T-helper 1 cell (primary cell): ENCODE results near the gene AP2A2.

Experiments
- DNase-seq, 5 donors: peaks; one replicate each; pipeline ENCODE4 v3.0.0-alpha.2; 2012 to 2020

AP2A2 gene

DNA sequence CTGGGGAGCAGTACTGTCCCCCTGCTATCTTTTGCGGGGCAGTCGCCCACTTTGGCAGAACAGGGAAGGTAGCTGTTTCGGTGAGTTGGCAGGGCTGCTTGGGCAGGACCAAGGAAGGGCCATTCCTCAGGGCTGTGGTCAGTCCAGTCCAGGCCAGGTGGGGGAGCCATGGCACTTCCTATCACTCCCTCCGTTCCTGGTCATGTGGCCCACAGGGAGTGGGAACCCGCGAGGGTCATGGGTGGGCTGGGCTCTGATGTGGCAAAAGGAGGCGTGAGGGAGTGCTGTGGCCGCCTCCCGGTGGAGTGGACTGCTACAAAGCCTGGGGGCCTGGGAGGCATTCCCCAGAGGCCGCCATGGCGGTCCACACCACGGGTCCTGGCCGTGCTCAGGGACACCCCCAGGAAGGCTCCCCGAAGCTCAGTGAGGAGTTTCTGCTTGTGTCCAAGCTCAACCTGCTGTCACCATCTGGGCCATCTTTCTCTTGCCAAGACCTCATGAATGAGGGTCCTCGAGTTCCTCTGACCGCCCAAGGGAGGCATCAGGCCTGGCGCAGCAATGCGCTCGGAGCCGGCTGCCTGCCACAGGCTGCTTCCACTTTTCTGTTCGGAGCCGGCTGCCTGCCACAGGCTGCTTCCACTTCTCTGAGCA is 27.0 kb upstream of the AP2A2 start:
- no peak for DNase-seq

DNA sequence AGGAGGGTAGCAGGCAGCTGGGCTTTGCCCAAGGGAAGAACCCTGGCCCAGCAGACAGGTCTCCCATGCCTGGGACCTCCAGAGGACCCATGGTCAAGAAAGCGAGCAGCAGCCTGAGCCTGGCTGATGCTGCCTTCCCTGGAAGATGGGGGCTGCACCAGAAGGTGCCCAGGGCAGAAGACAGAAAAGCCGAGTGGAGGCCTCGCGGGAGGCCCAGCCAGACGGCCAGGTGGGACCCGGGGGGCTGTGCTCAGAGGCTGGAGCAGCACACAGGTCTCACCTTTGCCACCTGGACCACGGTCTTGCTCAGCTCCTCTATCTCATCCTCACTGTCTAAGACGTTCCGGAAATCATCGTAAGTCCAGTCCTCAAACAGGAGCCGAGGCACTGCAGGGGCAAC is 25.9 kb upstream of the AP2A2 start:
- DNase-seq, result no peak

DNA sequence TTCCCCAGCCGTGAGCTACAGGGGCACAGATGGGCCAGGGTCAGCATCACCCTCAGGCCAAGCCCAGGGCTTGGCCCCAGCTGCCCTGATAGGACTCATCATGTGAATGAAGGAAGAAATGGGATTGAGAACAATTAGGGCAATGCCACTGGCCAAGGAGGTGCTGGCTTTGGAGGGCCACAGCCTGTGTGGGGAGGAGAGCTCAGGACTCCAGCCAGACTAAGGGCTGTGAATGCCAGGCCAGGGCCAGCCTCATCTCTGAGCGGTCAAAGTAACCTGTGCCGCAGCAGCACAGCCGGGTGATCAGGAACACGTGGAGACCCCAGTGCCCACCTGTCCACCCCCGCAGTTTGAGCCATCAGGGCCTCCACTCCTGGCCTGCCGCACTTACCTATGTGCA is 25.1 kb upstream of the AP2A2 start:
- DNase-seq, result no peak

DNA sequence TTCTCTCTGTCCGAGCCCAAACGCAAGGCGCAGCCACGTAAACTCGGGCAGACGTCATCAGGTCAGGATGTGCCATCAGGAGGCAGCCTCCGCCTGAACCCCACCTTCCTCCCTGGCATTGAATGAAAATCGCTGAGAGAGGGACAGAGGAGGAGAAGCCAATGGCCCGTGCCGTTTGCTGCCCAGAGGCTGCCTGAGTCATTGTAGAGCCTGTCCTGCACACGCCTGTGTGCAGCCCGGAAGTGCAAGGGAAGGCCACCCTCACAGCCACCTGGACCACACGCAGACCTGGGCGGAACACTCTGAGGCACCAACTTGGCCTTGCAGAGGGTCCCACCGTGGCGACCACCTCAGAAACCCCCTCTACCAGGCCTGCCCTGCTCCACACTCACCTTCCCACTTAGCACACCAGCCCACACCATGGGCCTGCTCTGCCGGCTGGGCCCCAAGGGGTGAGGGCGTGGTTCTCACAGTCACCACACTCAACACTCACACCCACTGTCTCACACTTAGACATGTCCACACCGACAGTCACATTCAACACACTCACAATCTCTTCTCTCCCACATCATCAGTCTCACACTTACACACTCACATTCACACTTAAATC is 24.1 kb upstream of the AP2A2 start:
- DNase-seq, result no peak

DNA sequence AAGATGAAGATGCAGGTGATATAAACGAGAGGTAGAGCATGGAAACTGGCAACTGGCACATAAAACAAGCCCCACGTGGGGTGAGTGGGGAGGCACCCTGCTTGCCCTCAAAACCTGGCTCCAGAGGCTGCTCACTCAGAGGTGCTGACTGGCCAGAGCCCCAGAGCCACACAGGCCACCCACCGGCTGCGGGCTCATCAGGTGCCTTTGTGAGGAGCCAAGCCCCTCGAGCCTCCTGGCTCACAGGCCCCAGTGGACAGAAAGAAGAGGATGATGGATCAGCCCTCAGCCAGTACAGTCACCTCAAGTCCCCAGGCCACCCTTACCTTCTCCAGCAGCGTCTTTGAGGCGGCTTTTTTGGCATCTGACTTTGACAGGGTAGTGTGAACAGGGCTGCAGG is 21.3 kb upstream of the AP2A2 start:
- no peak for DNase-seq

DNA sequence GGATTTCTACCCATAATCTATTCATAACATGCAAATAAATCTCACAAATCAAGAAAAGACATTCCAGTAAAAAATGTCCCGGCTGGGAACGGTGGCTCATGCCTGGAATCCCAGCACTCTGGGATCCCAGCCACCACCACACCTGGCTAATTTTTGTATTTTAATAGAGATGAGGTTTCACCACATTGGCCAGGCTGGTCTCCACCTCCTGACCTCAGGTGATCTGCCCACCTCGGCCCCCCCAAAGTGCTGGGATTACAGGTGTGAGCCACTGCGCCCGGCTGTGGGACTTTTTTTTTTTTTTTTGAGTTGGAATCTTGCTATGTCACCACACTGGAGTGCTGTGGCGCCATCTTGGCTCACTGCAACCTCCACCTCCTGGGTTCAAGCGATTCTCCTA is 19.7 kb upstream of the AP2A2 start:
- DNase-seq, result no peak

DNA sequence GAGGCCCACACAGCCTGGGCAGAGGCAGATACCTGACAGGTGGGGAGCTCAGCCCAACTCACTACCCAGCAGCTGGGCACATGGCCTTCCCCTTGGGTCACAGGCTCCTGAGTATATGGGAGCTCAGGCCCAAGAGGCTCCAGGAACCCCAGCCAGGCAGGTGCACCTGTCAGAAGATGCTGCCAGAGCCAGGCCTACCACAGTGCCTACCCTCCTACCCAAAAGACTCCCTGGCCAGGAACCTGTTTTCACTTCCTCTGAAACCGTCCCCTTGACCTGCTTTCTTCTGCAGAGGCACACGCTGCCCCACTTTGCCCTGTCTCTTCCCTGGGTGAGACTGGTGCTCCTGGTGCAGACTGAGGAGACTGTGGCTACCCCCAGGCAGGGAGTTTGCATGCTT is 18.0 kb upstream of the AP2A2 start:
- no peak for DNase-seq

DNA sequence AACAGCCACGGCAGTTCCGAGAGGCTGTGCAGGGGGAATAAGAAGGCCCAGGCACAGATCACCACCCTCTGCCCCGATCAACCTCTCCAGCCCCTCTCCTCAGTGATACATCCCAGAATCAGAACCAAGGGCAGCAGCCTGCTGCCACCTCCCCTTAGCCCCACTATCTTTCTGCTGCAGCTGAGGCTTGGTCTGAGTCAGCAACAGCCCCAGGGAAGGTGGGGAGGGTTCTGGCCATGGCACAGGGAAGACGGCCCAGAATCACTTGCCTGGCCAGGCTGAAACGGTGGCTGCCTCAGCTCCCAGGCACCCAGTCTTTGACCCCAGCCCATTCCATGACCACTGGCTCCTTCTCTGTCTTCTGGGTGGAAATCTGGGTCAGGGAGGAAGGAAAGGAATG is 17.4 kb upstream of the AP2A2 start:
- no peak for DNase-seq

DNA sequence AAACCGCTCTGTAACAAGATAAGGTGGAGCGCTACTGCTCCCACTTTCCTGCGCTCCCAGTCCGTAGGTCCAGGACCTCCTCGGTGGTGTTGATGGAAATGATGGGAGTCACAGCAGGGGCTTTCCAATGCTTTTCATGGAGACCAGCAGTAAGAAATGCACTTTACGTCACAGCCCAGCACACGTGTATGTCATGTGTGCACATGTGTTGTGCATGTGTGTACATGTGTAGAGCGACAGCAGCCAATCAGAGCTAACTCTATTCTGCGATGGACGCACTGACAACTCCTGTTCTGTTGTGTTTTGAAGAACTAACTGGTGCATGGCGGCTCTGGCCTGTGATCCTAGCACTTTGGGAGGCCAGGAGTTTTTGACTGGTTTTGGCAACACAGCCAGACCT is 16.3 kb upstream of the AP2A2 start:
- no peak for DNase-seq

DNA sequence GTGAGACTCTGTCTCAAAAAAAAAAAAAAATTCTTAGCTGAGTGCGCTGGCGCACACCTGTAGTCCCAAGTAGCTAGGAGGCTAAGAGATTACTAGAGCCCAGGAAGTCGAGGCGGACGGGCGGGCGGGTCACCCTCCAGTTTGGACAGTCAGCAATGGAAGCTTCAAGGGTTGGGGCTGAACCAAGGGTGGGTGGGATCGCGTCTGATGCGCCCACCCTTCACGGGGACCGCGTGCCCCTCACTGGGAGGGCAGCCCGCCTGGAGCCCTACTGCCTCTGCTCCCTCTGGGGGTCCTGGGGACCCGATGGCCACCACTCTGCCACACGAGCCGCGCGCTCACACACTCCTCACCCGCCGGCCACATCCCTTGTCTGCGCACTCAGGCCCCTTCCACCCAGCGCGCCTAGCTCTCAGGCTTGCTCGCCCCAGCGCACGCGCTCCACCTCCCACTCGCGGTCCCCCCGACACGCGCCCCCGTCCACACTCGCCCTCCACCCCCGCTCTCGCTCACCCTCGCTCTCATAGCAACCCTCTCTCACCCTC is 15.6 kb upstream of the AP2A2 start:
- peak in 1 of 5 donors; percentile 19 for DNase-seq

DNA sequence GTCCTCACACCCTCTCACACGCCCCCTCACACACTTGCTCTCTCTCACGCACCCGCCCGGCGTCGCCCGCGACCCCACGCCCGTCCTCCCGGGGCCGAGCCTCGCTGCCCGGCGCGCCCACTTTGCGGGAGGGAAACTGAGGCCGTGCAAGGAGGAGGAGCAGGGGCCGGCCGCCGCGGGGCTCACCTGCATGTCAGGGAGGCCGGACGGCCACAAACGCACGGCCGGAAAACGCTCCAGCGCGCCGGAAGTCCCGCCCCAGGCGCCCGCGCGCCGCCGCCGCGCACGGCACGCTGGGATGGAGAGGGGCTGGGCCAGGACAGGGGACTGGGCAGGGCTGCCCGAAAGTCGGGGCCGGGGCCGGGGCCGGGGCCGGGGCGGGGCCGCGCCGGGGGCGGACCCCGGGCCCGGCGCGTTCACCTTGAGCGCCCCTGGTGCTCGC is 15.1 kb upstream of the AP2A2 start, which contains the start of gene CHID1:
TSS of gene CHID1 (minus strand) at position 222 of the 442 bp plus-strand sequence. CDS start 5,994 bp downstream, outside the sequence.
- peak; percentile 63 to 80 (median 72) for DNase-seq

DNA sequence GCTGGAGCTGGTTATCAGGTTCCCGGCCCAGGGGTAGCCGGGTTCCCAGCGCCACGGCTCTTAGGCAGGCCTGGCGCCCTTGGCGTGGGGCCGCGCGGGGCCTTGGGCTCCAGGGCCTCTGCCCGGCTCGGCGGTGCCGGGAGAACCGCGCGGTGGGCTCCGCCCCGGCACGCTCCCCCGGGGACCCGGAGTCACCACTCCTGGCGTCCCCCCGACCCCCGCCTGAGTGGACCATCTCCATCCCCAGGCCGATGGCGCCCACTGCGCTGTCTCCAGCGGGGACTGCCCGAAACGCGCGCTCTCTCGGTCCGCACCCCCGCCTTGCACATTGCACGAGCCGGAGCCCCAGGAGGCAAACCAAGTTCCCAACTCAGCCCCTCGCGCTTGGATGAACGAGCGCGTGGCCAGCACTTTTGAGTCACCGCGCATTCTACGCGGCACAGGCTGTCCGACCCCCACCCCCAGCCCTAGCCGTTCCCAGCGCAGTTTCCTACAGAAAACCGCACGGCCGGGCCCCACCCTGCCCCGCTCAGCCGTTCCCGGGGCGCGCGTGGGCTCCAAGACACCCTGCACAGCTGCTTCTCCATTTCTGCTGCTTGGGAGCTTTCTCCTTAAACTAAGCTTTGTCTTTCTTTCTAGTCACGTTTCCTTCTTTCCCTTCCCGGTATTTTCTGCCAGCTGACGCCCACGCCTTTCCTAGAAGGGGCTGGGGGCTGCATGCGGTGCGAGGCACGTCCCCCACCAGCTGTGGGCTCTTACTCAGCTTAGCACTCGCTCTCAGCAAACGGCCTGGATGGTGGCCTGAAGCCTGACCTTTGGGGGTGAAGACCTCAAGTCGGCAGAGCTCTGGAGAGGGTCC is 14.4 kb upstream of the AP2A2 start:
- DNase-seq, result peak in 1 of 5 donors; percentile 34

DNA sequence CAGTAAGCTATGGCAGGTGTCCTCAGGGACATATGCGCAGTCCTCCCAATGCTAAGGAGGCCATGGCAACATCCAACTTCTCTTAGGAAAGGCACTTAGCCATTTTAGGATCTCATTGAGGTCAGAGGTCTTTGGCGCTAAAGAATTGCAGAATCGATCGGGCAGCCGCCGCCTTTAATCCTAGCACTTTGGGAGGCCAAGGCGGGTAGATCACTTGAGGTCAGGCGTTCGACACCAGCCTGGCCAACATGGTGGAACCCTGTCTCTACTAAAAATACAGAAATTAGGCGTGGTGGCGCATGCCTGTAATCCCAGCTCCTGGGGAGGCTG is 13.8 kb upstream of the AP2A2 start:
- no peak for DNase-seq

DNA sequence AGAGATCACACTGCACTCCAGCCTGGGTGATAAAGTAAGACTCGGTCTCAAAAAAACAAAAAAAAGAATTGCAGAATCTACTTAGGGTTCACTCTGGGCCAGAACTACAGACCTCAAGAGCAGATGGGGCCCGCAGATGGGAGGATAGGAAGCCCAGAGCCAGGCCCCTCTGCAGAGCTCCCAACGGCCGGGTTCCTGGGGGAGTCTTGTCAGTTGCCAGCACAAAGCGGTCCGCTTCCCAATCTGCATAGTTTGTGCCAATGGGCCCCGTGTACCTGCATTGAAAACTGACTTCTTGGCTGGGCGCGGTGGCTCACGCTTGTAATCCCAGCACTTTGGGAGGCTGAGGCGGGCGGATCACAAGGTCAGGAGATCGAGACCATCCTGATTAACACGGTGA is 13.4 kb upstream of the AP2A2 start:
- DNase-seq, result no peak

DNA sequence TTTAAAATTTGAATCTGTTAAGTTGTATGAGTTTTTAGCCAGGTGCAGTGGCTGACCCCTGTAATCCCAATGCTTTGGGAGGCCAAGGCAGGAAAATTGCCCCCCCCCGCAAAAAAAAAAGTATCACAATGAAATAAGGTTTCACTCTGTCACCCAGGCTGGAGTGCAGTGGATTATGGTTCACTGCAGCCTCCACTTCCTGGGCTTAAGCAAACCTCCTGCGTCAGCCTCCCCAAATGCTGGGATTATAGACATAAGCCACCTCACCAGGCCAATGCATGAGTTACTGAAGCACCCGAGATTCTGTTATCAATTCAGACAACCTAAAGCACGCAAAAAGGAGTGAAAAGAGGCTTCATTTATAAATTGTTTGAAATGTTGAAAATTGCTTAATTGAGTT is 12.6 kb upstream of the AP2A2 start:
- no peak for DNase-seq

DNA sequence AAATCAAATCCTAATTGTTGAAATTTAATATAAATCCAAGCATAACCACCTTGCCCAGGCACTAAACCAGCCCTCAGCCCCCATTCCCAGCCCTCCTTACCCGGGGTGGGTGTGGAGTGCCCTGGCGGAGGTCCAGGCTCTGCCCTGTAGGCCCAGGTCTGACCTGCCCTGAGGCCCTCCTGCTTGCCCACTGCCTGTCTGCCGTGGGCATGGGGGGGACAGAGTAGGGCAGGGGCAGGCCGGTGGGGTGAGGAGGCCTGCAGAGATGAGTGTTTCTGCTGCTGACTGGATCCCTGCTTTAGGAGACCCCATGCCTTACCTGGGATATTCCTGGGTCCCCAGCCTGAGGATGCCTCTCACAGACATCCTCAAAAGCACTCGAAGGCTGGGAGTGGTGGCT is 11.5 kb upstream of the AP2A2 start:
- no peak for DNase-seq

DNA sequence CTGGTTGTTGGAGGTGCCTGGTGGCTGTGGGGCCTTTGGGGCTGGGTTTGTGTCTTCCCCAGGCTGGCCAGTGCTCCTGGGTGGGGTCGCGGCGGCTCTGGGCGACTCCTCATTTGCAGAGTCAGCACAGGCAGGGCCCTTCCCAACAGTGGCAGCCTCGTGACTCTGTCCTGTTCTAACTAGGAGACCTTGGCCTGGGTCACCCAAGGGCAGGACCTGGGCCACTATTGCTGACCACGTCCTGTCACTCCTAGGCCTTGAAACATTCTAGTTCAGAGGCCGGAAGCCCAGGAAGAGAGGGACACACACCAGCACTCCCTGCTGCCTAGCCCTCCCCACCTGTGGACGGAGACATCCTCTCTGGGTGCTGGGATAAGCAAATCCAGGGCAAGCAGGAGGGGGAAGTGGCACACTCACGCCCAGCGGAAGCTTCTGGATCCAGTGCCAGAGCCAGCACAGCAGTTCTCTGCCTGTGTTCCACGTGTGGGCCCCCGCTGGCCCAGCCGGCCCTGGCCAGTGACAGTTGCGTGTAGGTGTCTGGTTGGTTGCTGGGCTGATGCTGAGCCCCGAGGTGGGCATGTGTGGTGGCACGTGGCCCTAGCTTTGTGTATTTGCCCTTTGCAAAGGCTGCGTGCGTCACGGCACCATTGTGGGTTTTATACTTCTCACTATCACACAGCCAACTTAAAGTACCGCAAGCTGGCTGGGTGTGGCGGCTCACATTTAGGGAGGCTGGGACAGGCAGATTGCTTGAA is 10.7 kb upstream of the AP2A2 start:
- DNase-seq, result no peak

DNA sequence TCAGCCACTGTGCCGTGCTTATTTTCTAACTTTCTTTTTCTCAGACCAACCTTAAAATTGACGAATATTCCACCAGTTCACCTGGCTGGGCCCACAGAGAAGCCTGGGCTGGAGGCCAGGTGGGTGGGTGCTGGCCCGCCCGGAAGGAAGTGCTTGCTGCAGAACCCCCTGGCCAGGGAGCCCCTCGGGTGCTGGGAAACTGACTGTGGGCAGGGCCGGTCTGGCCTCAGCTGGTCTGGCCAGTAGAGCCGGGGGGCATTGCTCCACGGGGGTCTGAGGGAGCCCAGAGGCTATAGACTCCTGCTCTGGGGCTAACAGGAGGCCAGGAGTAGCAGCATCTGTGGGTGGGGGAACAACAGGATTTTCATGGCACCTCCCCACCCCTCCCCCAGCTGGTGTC is 8.2 kb upstream of the AP2A2 start:
- no peak for DNase-seq

DNA sequence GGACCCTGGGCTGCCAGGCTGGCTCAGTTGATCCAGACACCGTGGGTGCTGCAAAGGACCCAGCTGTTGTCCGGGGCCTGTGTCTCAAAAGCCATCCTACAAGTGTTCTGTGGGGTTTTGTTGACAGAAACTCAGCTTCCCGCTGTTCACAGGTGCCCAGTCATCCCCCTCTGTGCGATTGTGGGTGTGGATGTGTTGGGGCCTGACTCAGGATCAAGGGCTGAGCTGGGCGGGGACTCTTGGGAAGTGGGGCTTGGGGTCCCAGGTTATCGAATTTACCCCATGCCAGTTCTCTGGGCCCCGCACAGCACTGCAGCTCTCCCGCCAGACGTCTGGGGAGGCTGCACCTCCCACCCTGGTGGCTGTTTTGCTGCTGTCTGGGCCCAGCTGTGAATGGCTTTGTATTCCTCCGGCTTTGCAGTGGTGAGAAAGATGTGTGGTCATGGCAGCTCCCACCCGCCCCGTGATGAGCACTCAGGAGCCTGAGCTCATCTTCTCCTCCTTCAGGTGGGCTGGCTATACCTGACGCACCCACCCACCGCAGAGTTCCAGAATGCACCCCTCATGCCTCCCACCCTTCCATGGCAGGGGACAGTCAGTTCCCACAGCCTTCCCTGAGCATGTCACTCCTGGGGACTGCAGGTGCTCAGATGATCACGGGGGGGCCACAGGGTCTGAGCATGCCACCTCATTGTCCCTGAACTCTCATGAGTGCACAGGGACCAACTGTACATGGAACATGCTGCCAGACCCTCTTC is 3.6 kb upstream of the AP2A2 start:
- DNase-seq, result no peak

DNA sequence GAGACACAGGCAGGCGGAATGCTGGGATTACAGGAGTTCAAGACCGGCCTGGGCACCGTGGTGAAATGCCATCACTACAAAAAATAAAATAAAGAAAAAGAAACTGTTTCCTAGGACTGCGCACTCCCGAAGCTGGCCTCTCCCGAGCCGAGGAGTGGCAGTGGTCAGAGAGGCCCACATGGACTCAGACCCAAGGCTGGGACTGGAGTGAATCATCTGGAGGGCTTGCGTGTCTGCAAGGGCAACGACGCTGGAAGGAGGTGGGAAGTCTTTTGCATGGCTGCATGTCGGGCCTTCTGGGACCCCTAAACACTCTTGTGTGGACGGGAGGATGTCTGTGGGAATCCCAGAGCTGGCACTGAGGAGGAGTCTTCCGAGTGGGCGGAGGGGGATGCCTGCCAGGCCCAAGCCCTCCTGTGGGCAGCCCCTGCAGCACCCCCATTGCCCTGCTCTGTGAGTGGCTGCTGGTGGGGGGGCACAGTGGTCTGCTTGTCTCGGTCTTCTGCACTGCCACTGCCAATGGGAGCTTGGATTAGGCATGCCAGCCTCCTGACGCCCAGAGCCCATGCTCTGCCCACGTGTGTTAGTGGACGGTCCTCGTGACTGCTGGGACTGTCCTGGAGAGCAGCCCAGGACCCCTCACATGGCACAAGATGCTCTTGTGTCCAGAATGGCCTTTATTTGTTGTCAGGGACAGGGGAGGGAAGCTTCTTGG is 1.8 kb upstream of the AP2A2 start:
- no peak for DNase-seq

DNA sequence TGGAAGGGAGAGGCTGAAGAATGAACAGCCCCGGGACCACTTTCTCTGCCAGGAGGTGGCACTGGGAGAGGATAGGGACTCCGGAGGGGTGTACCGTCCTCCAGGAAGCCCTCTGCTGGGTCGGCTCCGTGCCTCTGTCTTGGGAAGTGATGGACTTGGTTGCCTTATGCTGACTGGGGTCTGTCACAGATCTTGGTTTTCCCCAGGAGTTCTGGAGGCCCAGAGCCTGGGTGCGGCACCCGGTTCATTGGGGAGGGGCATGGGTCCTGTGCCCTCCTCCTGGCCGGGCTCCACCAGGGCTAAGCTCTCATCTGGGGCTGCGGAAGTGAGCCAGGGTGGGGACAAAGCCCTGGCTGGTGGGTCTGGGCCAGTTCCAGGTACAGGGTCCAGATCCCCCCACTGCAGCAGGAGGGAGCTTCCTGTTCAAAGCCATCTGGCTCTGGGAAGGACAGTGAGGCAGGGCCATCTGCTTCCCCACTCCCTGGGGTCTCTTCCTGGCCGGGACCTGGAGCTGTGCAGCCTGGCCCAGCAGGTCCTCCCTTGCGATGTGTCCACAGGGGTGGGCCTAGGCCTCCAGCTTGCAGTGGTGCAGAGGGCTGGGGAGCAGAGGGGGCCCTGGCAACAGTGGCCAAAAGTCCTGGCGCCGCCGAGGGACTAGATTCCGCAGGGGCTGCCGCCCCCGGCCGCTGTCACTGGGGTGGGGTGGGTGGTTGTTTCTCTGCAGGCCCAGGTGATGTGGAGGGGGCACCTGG is 1.1 kb upstream of the AP2A2 start:
- no peak for DNase-seq
